Activated T-helper 1 cell treated with anti-CD3 and anti-CD28 coated beads, Interleukin-2, amount 50 U/mL, for 16 hours (primary cell): ENCODE measurements around the gene FGR.
A peak's percentile ranks its signal among the peaks of the same experiment; 100 is the strongest.

Experiments
- DNase-seq, 2 donors: peaks; one replicate each; pipeline ENCODE4 v3.0.0-alpha.2; 2020; ENCODE audit warnings: low read depth in 1 of 2, low spot score in 1 of 2

FGR gene

GRCh38 chr1:27617420-27617819, 17.6 kb downstream of the FGR start:
- no peak for DNase-seq

GRCh38 chr1:27616441-27616840, 18.5 kb downstream of the FGR start:
- no peak for DNase-seq

- DNase-seq: no peak
These were observed 19.4 kb downstream of the FGR start for GRCh38 chr1:27615346-27616192.

GRCh38 chr1:27614625-27615344, 20.2 kb downstream of the FGR start:
- no peak for DNase-seq

- no peak for DNase-seq
These were observed 20.9 kb downstream of the FGR start for GRCh38 chr1:27614043-27614624.

GRCh38 chr1:27612718-27613117, 22.3 kb downstream of the FGR start:
- no peak for DNase-seq

GRCh38 chr1:27611450-27611849, 23.5 kb downstream of the FGR start:
- DNase-seq: no peak

- no peak for DNase-seq
These were observed 25.3 kb downstream of the FGR start for GRCh38 chr1:27609618-27610240.

GRCh38 chr1:27609210-27609555, 25.8 kb downstream of the FGR start:
- no peak for DNase-seq

- no peak for DNase-seq
These were observed 27.7 kb downstream of the FGR start for GRCh38 chr1:27607239-27607804.

- no peak for DNase-seq
These were observed 28.2 kb downstream of the FGR start for GRCh38 chr1:27606708-27607238.

GRCh38 chr1:27605796-27606707, 28.9 kb downstream of the FGR start:
- peak in 1 of 2 donors; percentile 37 for DNase-seq

- DNase-seq: no peak
These were observed 29.7 kb downstream of the FGR start for GRCh38 chr1:27605300-27605766.

GRCh38 chr1:27604579-27605299, 30.2 kb downstream of the FGR start:
- no peak for DNase-seq

GRCh38 chr1:27603681-27604578, 31.1 kb downstream of the FGR start, which contains the start of gene AHDC1:
AHDC1 (minus strand) TSS chr1:27604144; CDS start chr1:27552115, 52,029 bp downstream.
- peak; percentile 83 to 84 for DNase-seq

- DNase-seq: no peak
These were observed 31.7 kb downstream of the FGR start for GRCh38 chr1:27603309-27603680.

GRCh38 chr1:27602462-27603308, 32.3 kb downstream of the FGR start:
- DNase-seq: peak in 1 of 2 donors; percentile 17
